HepG2 (cell line): ENCODE data around the gene SEZ6L. TPM values are rescaled to one million over a fixed set of nuclear protein-coding genes. Genes with fewer than 3 reads are reported as not detected.

Experiments
- ATAC-seq: fragments of 200-7000 bp; cut with Tn5 transposase; 3 replicates; pipeline ENCODE4 v1.9.1; 2020; ENCODE audit warnings: mild to moderate bottlenecking, moderate library complexity
- BruUV-seq: library from RNA; stranded (reverse); fragments of 400-500 nt; replicated peaks from 2 replicates; lab custom pipeline; 2021; lab: Mats Ljungman, UMichigan
- CTCF ChIA-PET: fragments of 300-600 bp; formaldehyde crosslinking; extraction: SDS; loops from one replicate; lab custom pipeline; 2021; ENCODE audit warnings: low total read pairs, inconsistent platforms, low intra/inter-chr PET ratio; lab: Yijun Ruan, JAX
- POLR2A ChIA-PET: fragments of 350-600 bp; sonication (Branson Sonifier 250); formaldehyde crosslinking; loops from one replicate; lab custom pipeline; 2020; ENCODE audit warnings: antibody characterized with exemption, inconsistent platforms; lab: Yijun Ruan, JAX
- DNase-seq: peaks from one replicate; pipeline ENCODE4 v3.0.0-alpha.2; 2015; ENCODE audit warnings: low spot score
- FAIRE-seq: peaks from 3 replicates; lab custom pipeline; 2011; peaks lifted over from hg19 to GRCh38; lab: Jason Lieb, UNC
- H2AFZ ChIP-seq: one replicate; pipeline ENCODE4 v1.6.1; 2011; ENCODE audit warnings: low read length, inconsistent platforms
- H3K27ac ChIP-seq: fragments of 300-600 bp; 3 replicates; pipeline ENCODE4 v1.8.0; 2011; ENCODE audit warnings: mixed run types, mild to moderate bottlenecking, mixed read lengths, low read length, inconsistent platforms; ENCODE audit not compliant: insufficient read depth; ENCODE audit errors: extremely low read length
- H3K27me3 ChIP-seq, 2 experiments: fragments of 200-600 bp in 1 of 2; 2 replicates in 1 of 2; 3 replicates in 1 of 2; pipeline versions ENCODE4 v1.6.0 to v1.8.0; 2011; ENCODE audit warnings: low read length in 2 of 2, mild to moderate bottlenecking in 2 of 2, moderate library complexity in 2 of 2, inconsistent platforms in 1 of 2; ENCODE audit not compliant: insufficient read depth in 2 of 2, control insufficient read depth in 1 of 2
- H3K36me3 ChIP-seq, 2 experiments: fragments of 200-600 bp in 1 of 2; replicated peaks in 1 of 2; 2 replicates in 1 of 2; 3 replicates in 1 of 2; pipeline versions ENCODE4 v1.5.1 to v1.8.0; 2011; ENCODE audit warnings: low read length in 2 of 2, inconsistent platforms in 1 of 2; ENCODE audit not compliant: insufficient read depth in 2 of 2, control insufficient read depth in 1 of 2
- H3K4me1 ChIP-seq: 2 replicates; pipeline ENCODE4 v1.5.1; 2012; ENCODE audit warnings: low read length, inconsistent platforms; ENCODE audit not compliant: insufficient read depth
- H3K4me2 ChIP-seq: 2 replicates; pipeline ENCODE4 v1.6.0; 2011; ENCODE audit warnings: low read depth, low read length, inconsistent platforms
- H3K4me3 ChIP-seq, 3 experiments: fragments of 200-600 bp in 1 of 3; sonication (generic), shearing (Covaris generic) in 1 of 3; replicated peaks in 1 of 3; 2 replicates each; pipeline ENCODE4 v1.5.1; 2011 to 2016; ENCODE audit warnings: low read length in 3 of 3, inconsistent platforms in 2 of 3, low read depth in 2 of 3, mild to moderate bottlenecking in 2 of 3, control low read depth in 1 of 3, mixed read lengths in 1 of 3; ENCODE audit not compliant: insufficient read depth in 1 of 3
- H3K79me2 ChIP-seq: one replicate; pipeline ENCODE4 v1.6.1; 2011; ENCODE audit warnings: low read length, inconsistent platforms; ENCODE audit not compliant: insufficient read depth
- H3K9ac ChIP-seq: 2 replicates; pipeline ENCODE4 v1.6.0; 2011; ENCODE audit warnings: mild to moderate bottlenecking, low read depth, low read length, inconsistent platforms; ENCODE audit not compliant: insufficient read depth
- H3K9me3 ChIP-seq: 2 replicates; pipeline ENCODE4 v1.5.1; 2012; ENCODE audit warnings: mild to moderate bottlenecking, low read length
- H4K20me1 ChIP-seq: 2 replicates; pipeline ENCODE4 v1.6.0; 2011; ENCODE audit warnings: inconsistent platforms, mild to moderate bottlenecking, low read length, moderate library complexity; ENCODE audit not compliant: insufficient read depth
- CENPT ChIP-seq: sonication (generic); formaldehyde crosslinking; IDR thresholded peaks from 2 replicates; pipeline ENCODE4 v1.8.0; 2022; ENCODE audit warnings: low read depth, mild to moderate bottlenecking, moderate library complexity, missing genetic modification reagents
- ELF4 ChIP-seq: sonication (generic); formaldehyde crosslinking; IDR thresholded peaks from 2 replicates; pipeline ENCODE4 v1.5.0; 2020; ENCODE audit warnings: missing genetic modification reagents, mild to moderate bottlenecking, moderate library complexity, borderline replicate concordance
- KDM5A ChIP-seq: fragments of 200-600 bp; sonication (generic); IDR thresholded peaks from 2 replicates; pipeline ENCODE4 v1.7.0; 2018; ENCODE audit warnings: antibody characterized with exemption, mild to moderate bottlenecking, low read length, borderline replicate concordance
- MATR3 ChIP-seq: sonication (generic); formaldehyde crosslinking; IDR thresholded peaks from 2 replicates; pipeline ENCODE4 v1.4.0; 2020; ENCODE audit warnings: missing genetic modification reagents
- MBD4 ChIP-seq: IDR thresholded peaks from 2 replicates; pipeline ENCODE4 v1.6.1; 2012; ENCODE audit warnings: low read length, inconsistent platforms, borderline replicate concordance
- NFIC ChIP-seq: IDR thresholded peaks from 2 replicates; pipeline ENCODE4 v1.6.1; 2012; ENCODE audit warnings: mild to moderate bottlenecking, low read length, inconsistent platforms
- NR0B2 ChIP-seq: sonication (generic); formaldehyde crosslinking; IDR thresholded peaks from 2 replicates; pipeline ENCODE4 v1.4.0; 2020; ENCODE audit warnings: mild to moderate bottlenecking, missing genetic modification reagents
- SP2 ChIP-seq: sonication (generic); formaldehyde crosslinking; IDR thresholded peaks from 2 replicates; pipeline ENCODE4 v1.5.1; 2020; ENCODE audit warnings: mild to moderate bottlenecking, missing genetic modification reagents
- TGIF2 ChIP-seq: IDR thresholded peaks from 2 replicates; pipeline ENCODE4 v1.6.1; 2016; ENCODE audit warnings: control low read depth, missing compliant biosample characterization
- TOE1 ChIP-seq: sonication (generic); formaldehyde crosslinking; IDR thresholded peaks from 2 replicates; pipeline ENCODE4 v1.4.0; 2020; ENCODE audit warnings: mild to moderate bottlenecking, missing genetic modification reagents
- ZBTB46 ChIP-seq: sonication (generic); formaldehyde crosslinking; IDR thresholded peaks from 2 replicates; pipeline ENCODE4 v1.4.0; 2020; ENCODE audit warnings: mild to moderate bottlenecking, missing genetic modification reagents, borderline replicate concordance
- ZKSCAN5 ChIP-seq: sonication (generic); formaldehyde crosslinking; IDR thresholded peaks from 2 replicates; pipeline ENCODE4 v1.5.1; 2020; ENCODE audit warnings: mild to moderate bottlenecking, missing genetic modification reagents
- ZNF616 ChIP-seq: sonication (generic); formaldehyde crosslinking; IDR thresholded peaks from 2 replicates; pipeline ENCODE4 v1.5.0; 2020; ENCODE audit warnings: low read depth, mild to moderate bottlenecking, missing genetic modification reagents
- WGBS: methylation state at CpG from one replicate; pipeline ENCODE4 v1.1.6; 2017; ENCODE audit warnings: low lambda C conversion rate; 5-methylcytosine and 5-hydroxymethylcytosine counted together
- in situ Hi-C: cut with HindIII; loops from 2 replicates; pipeline ENCODE4 v1.10.0; 2017; ENCODE audit warnings: low pct_unique_long_range_greater_than_20kb; ENCODE audit not compliant: extremely low pct_ligation_motif_present
- intact Hi-C: fragments of 100-400 bp; cut with micrococcal nuclease; formaldehyde crosslinking; loops from one replicate; pipeline ENCODE4 v1.10.0; 2022; ENCODE audit not compliant: unreplicated experiment
- polyA plus RNA-seq, 8 experiments: library from polyadenylated mRNA; depleted of rRNA in 3 of 8; stranded (reverse) in 7 of 8; unstranded in 1 of 8; fragments of >200 nt; fragmentation: Illumina TruSeq in 4 of 8; extraction: Trizol in 4 of 8; gene quantifications; 2 replicates each; pipeline versions ENCODE4 v1.2.1 to v1.2.3, GENCODE V29; 2011 to 2016; ENCODE audit warnings: low read depth in 4 of 8, missing spikeins in 1 of 8, mixed read lengths in 1 of 8; ENCODE audit not compliant: insufficient read depth in 1 of 8
- total RNA-seq, 5 experiments: library from RNA; depleted of rRNA; stranded (reverse); fragments of >200 nt; fragmentation: Illumina TruSeq; extraction: Trizol; gene quantifications; 2 replicates each; pipeline ENCODE4 v1.2.3, GENCODE V29; 2016; ENCODE audit warnings: low read depth in 1 of 5
- TF ChIP-seq, protein P1 (sequence below): sonication (generic); formaldehyde crosslinking; IDR thresholded peaks from 2 replicates; pipeline ENCODE4 v1.8.0; 2023; ENCODE audit warnings: mild to moderate bottlenecking, missing genetic modification reagents
- TF ChIP-seq, protein P2 (sequence below): sonication (generic); formaldehyde crosslinking; IDR thresholded peaks from 2 replicates; pipeline ENCODE4 v1.5.1; 2020; ENCODE audit warnings: missing genetic modification reagents, mild to moderate bottlenecking, borderline replicate concordance

The SEZ6L gene
- total and polyA plus RNA-seq, 2 of the 13 experiments (the other 11 are each of a cell fraction or from before 2014, with no cell fraction given): not detected

DNA sequence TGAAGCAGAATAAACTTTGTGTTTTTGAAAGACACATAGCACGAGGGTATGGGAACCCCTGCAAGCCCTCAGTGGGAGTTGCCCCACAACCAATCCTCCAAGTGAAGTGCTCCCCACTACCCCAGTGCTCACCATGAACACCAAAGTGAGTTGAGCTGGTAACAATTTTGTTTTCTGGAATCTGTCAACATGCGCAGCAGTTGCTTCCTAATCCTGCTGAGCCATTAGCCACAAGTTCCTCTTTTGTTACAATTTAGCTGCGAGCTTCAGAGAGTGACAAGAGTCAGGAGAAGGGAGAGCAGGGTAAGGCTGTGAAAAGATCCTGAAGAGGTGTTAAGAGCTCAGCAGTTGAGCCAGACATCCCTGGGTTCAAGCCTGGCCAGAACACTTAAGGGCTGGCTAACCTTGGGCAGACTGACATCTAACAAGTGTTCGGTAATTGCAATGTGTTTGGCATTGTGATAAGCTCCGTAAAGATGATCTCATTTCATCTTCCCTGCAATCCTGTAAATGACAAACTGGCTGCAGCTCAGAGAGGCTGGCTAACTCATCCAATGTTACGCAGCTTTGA, 235.7 kb downstream of the SEZ6L start:
- DNase-seq (no peak), ATAC-seq (no peak), FAIRE-seq (no peak)
- no TSS peak for BruUV-seq
- peaks cover 0 to 12% of the 10 kb centered on the region in 2 experiments; a peak in 1 of 5 replicates for H3K27me3 ChIP-seq
- ChIA-PET CTCF (no interaction called here), POLR2A (no interaction called here)
- H3K4me1 ChIP-seq: no peaks in the 10 kb centered on the region
- H3K4me2 ChIP-seq: no peak overlapping the region
- H3K9me3 ChIP-seq: no peaks in the 10 kb centered on the region
- H3K36me3 ChIP-seq: no peaks in the 10 kb centered on the region
- in situ Hi-C loops (no loop called here), intact Hi-C loops (no loop called here)
- no peak overlapping the region for H3K9ac ChIP-seq
- no peak overlapping the region for H3K27ac ChIP-seq
- H4K20me1 ChIP-seq: no peaks in the 10 kb centered on the region
- H2AFZ ChIP-seq: no peak overlapping the region
- H3K4me3 ChIP-seq: no peak overlapping the region
- TF ChIP-seq ZBTB46 (CRISPR knock-in tag) (no peak), CENPT (CRISPR knock-in tag) (no peak), TGIF2 (CRISPR knock-in tag) (no peak), NR0B2 (CRISPR knock-in tag) (no peak), MBD4 (no peak), TOE1 (CRISPR knock-in tag) (no peak), KDM5A (no peak), SP2 (CRISPR knock-in tag) (no peak), NFIC (no peak), ZKSCAN5 (CRISPR knock-in tag) (no peak), ELF4 (CRISPR knock-in tag) (no peak), ZNF616 (CRISPR knock-in tag) (no peak), MATR3 (CRISPR knock-in tag) (no peak)
- TF ChIP-seq, protein P1, sequence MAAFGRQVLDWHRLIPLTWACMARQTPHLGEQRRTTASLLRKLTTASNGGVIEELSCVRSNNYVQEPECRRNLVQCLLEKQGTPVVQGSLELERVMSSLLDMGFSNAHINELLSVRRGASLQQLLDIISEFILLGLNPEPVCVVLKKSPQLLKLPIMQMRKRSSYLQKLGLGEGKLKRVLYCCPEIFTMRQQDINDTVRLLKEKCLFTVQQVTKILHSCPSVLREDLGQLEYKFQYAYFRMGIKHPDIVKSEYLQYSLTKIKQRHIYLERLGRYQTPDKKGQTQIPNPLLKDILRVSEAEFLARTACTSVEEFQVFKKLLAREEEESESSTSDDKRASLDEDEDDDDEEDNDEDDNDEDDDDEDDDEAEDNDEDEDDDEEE (CRISPR knock-in tag): no peak
- TF ChIP-seq, protein P2, sequence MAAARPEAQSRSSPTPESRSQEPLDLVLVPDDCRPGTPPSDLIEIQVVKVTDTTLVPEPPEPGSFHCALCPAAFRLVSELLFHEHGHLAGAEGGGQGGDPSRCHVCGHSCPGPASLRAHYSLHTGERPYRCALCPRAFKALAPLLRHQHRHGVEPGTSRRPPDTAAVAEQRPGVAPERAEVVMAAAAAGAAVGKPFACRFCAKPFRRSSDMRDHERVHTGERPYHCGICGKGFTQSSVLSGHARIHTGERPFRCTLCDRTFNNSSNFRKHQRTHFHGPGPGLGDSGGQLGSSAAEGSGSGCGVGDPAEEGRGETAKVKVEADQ (CRISPR knock-in tag): no peak
- 28% methylated on average over 5 of the region's 6 CpGs for WGBS
- H3K79me2 ChIP-seq: no peaks in the 10 kb centered on the region
